CD4-positive, alpha-beta T cell treated with Interleukin-12 subunit alpha and Interleukin-12 subunit beta, for 1 hour (primary cell): ENCODE measurements around the gene EPHA5.

Experiments used
- DNase-seq: peaks from one replicate; pipeline ENCODE4 v3.0.0-alpha.2; 2020

Gene EPHA5

DNA sequence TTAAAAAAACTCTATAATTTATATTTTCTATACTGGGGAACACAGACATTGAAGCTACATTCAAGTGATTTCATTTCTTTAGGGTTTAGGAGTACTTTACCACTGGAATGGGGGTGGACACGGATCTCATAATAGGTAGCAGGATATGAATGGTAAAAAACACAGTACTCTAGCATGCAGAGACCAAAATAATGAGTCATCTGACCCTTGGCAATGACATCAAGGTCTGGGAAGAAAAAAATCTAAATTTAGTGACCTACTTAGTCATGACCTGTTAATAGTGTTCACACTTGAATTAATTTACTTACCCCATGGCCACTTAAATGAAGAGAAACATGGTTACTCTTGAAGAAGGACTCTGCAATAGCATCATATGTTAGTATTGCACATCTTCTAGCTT lies 187.9 kb downstream of the EPHA5 start:
- DNase-seq: no peak

DNA sequence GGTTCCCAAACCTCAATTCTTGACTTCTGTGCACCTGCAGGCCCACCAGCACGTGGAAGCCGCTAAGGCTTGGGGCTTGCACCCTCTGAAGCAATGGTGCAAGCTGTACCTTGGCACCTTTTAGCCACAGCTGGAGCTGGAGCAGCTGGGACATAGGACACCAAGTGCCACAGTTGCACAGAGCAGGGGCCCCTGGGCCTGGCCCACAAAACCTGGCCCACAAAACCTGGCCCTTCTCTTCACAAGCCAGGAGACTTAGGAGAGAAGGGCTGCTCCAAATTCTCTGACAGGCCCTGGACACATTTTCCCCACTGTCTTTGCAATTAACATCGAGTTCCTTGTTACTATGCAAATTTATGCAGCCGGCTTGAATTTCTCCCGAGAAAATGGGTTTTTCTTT lies 197.8 kb downstream of the EPHA5 start:
- no peak for DNase-seq

DNA sequence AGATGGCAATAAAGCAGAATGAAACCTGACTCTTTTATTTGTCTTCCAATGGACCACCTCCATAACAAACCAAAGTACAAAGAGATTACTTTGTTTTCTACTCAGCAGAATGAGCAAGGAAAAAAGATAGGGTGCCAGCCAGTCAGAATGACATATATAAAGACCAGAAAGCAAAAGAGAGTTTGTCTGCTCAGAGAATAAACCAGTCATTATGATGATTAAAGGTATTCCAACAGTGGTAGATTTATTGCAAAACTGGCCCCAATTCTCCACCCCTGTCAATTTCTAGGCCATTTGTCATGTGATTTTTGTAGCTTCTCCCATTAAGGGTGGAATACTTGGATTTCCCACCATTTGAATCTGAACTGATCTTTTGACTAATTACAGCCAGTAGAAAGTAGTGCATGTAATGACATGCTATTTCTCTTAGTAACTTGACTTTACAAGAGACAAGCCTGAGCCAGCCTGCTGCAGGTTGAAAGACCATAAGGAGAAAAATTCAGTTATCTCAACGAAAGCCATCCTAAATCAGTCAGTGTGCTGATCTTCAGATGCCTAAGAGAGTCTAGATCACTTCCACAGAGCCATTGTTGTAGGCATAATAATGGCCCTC lies 203.1 kb downstream of the EPHA5 start:
- DNase-seq: no peak

DNA sequence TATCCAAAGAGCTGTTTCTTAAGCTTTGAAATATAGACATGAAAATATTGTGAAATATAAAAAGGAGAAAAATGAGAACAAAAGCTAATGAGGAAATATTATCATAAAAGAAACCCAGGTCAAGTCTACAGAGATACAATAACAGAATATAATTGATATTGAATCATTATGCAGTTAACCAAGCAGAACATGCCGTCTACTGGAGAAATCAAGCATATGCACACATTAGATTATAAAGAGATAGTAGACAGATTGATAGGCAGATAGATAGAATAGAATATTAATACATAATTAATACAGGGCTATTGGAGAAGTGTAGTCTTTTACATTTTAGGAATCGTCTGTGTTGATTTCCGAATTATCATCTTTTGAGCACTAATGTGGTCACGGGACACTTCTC lies 208.5 kb downstream of the EPHA5 start:
- no peak for DNase-seq

DNA sequence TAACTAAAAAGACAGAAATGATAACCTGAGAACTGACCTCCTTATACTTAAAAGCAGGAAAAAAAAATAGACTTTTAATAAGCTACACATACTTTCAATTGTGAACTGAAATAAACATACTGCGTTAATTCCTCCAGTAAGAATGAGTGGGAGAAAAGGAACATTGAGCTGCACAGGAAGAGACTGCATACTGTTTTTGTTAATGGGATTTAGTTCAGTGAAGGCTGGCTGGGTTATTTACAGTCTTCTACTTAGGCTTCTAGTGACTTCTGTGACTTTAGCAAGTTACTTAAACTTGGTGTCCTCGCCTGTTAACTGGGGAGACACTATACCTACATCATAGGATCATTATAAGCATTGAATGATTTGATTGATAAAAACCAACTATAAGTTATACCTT lies 213.3 kb downstream of the EPHA5 start:
- DNase-seq: no peak

DNA sequence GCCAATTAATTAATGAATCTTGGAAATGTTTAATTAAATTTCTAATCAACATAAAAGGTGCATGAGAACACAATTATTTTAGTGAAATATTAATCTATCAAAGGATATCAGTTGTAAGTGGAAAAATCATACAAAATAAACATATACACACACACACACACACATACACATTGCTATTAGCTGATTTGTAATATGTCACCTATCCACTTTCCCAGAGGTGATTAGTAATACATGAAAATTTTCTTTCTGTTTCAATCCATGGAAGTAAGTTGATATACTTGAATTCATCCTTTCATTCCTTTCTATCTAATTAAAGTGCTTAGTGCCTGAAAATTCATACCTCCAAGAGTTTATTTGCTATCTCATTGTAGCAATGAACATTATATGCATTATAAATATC lies 213.7 kb downstream of the EPHA5 start:
- no peak for DNase-seq

DNA sequence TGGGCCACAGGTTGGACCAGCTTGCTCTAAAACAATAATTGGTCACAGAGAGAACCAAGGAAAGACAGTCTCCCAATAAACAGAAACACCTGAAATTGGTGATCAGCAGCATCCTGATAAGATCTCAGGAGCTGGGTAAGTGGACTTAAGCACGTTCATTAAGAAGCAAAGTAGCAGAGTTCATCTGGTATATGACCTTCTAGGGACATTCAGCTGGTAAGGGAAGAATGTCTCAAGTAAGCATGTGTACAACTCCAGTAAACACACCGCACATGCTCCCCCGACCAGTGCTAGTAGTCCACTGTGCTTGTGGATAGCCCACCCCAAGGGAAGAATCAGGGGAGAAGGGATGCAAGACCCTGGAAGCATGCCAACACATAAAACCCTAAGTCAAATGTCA lies 216.9 kb downstream of the EPHA5 start:
- no peak for DNase-seq

DNA sequence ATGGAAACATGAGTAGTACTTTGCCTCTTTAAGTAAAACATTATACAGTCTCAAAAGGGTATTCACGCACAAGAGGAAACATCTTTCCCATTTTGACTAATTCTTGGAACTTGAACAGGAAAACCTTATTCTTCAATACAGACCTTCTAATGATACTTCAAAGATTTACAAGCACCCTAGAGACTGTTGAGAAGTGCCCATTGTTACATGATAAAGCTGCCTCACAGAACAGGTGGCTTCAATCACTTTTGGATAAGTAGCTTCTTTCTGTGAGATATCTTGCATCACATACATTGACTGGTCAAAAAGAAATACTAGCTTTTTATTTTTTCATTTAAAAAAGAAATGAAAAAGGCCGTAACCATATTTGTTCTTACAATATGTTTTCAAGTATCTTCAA lies 219.4 kb downstream of the EPHA5 start:
- no peak for DNase-seq

DNA sequence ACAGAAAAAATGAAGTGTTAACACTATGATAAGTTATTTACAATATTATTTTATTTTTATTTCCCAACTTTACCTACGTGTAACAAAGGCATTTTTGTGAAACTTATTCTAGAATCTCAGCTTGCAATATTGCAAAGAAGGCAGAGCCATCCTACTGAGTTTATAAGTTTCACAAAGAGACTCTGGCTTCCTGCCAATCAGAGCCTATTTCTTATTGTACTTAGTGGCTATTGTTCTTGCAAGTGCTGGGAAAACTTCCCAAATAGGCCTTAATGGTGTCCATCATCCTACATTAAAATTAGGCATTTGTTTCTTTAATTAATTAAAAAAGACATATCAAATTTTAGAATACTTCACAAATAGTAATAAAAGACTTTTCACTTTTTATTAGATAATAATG lies 233.2 kb downstream of the EPHA5 start:
- no peak for DNase-seq

DNA sequence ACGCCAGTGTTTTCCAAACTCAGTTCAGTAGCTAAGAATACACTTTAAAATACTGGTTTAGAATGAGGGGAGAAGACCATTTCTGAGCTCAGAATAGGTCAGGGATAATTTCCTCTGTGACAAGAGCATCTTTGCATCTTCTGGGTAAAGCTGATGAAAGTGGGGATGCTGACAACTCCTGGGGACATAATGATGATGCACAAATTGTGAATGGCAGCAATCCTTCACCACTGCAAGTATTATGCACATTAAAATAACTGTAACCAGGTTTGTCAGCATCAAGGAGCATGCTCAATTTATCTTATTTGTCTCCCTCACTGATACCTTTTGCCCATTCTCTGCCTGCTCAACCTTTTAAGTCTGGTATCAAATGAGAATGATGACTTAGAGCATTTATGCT lies 248.2 kb downstream of the EPHA5 start:
- DNase-seq: no peak

DNA sequence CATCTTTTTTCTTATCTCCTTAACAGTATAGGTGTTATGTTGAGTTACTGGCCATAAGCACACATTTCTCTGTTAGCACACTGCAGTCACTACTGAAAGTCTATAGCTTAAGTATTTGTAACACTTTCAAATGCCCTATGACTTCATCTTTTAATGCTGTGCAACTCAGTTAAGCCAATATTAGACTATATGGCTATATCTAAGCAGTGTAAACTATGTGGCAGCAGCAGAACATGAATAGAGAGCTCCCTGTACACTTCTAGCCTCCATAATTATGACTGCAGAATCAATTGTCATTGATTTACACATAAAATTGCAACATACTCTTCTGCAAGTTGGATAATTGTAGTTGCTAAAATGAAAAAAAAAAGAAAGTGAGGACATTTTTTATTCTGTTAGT lies 250.3 kb downstream of the EPHA5 start:
- no peak for DNase-seq

DNA sequence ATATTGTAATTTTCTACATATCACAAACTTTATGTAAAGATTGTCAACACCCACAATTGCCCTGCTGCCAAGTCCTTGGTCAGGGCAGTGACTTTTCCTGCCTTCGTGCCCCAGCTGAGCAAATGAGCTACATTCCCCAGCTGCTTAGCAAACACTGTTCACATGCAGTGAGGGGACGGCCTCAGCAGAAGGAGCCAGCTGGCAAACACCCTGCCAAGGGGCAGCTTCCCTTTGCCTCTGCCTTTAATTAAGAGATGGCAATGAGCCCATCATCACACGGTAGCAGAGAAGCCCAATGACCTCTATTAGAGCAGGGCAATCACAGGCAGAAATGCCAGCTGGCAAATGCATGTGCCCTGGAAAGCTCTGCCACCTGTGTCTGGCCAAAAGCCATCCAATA lies 253.4 kb downstream of the EPHA5 start:
- DNase-seq: no peak

DNA sequence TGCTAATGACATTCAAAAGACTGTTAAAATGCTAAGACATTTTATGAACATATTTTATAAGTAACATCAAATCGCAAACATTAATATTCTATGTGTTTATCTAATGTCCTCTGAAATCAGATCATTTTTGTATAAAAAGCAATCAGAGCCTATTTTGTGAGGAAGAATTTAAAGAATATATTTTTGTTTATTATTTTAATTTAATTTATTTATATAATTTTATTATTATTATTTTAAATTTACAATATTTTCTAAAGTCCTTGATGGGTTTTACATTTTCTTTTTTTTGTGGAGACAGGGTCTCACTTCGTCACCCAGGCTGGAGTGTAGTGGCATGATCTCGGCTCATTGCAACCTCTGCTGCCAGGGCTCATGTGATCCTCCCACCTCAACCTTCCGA lies 262.8 kb downstream of the EPHA5 start:
- DNase-seq: no peak

DNA sequence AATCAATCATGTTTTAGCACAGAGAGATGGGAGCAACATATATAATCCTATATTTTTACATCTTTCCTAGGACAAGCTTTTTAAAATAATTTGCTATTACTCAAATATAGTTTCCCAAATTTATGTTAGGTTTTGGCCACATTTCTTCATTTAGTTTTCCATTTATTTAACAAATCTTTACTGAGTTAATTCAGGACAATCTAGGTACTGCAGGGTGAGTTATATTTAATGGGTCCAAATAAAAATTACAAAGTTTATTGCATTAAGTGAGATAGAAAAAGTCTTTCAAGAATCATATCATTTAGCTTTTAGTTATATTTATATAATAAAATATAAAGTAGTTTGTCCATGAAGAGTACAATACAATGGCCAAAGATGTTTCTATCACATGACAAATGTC lies 269.2 kb downstream of the EPHA5 start:
- DNase-seq: no peak

DNA sequence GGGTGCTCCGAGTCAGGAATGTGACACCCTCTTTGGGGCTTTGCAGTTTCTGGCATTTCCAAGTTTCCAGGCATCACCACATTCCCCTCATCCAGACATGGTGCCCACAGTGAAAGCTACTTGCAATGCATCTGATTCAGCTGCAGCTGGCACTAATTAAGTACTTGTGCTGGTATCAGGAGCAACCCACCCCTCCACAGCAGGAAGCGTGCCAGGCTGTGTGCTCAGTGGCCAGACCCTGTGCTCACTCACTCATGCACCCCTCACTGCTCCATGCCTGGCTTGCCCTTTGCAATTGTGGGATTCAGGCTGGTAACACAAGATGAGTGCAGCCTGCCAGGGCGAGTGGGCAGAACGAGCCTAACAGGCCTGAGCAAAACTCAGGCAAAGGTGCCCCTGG lies 271.2 kb downstream of the EPHA5 start:
- no peak for DNase-seq

DNA sequence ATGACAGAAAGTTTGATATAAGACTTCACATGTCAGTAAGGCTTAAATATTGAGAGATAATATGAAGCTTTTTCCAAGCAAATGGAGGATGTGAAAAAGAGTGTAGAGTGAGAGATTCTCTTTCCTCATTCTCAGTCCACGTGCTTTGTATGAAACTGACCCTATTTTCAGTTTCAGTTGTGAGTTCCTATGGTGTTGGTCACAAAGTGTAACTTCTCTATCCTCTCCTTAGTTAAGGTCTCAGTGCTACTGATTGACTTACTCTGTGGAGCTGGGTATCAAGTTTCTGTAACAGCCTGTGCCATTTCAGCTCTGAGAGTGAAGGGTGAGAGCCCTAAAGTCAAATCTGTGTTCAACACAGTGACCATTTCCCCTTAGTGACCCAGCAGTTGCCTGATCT lies 277.2 kb downstream of the EPHA5 start:
- DNase-seq: no peak

DNA sequence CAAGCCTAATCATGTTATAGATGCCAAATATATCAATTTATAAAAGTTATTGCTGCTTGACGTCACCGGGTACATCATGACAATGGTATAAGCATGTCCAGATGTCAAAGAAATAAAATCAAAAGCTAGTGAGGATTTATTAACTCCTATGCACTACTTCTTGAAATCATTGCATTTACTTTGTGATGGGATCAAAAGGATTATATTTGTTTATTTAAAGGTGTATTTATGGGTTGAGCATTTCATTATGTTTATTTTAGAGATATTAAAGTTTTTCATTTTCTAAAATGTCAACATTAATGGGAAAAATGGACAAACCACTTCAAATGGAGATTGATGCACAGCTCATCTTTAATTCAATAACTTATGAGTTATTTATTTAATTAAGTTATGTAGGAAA lies 277.8 kb downstream of the EPHA5 start:
- no peak for DNase-seq

DNA sequence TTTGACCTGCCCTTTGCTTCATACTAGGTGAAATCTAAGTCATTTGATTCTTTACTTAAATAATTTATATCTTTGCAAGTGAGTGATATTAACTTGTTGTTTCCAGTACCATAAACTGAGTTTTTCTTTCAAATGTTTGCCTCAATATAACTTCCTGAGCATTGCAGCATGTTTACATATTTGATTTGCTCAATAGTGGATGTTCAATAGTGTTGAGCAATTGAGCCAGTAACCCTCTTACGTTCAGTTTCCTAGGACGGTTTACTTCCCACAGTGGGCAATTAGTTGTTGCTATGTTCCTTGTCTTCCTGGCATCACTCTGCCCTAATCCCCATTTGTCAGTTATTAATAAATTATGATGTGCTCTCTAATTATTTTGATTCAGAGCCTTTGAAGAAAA lies 278.5 kb downstream of the EPHA5 start:
- DNase-seq: no peak

DNA sequence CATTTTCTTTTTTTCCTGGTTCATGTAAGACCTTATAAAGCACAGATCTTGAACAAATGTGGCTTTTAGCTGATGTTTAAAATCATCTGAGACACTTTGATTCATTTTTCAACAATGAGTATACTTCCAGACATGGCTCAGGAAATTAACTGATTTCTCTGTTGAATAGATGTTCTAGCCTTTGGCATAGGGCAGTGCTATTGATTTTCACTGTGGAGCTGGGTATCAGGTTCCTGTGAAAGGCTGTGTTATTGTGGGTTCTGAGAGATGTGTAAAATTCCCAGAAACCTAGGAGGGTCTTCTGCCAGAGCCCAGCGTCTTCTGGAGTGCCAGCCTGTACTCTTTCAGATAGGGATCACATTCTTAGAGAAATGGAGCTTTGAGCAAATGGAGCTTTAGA lies 278.9 kb downstream of the EPHA5 start:
- DNase-seq: no peak

DNA sequence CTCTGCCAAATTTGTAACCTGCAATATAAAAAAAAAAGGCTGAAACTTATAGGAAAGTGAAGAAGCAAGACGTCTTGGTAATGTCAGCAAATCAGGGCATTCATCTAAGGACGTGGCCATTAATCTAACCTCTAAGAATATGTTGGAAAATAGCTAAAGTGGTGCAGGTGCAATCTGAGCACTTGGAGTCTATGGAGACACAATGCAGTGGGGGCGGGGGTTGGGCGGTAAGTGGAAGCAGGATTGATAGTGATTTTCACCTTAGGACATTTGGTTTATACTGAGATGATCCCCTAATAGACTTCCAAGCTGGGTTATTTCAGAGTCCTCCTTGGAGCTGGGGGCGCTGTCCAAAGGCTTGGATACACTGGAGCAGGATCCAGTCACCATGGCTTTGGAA lies 283.4 kb downstream of the EPHA5 start:
- no peak for DNase-seq

DNA sequence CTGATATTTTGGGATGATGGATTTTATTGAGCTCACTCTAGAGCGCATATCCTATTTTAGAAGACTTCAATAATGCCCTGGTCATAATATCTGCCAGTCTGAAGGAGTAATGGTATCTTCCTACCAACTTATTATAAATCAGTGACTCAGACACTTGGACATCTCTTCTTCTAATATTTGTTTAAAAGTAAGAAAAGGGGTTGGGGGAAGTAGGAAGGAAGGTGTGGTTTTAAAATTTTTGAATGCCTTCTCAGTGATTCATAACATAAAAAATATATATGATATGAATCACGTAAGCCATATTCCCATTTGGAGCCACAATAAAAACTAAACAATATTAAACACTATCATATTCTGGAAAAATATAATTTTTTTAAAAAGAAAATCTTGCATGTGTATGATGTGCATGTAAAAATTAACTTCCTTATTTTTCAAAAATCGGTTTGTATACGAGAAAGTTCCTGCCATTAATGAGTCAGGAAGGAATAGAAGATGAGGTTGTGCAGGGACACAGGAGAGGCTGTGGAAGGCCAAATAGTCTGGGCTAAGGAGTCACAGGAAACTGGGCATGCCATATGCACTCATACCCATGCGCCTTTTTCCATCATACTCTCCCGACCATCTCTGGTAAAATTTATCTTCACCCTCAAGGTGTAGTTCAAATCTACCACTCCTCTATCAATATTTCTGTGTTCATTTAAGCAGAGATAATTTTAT lies 286.5 kb downstream of the EPHA5 start:
- DNase-seq: no peak

DNA sequence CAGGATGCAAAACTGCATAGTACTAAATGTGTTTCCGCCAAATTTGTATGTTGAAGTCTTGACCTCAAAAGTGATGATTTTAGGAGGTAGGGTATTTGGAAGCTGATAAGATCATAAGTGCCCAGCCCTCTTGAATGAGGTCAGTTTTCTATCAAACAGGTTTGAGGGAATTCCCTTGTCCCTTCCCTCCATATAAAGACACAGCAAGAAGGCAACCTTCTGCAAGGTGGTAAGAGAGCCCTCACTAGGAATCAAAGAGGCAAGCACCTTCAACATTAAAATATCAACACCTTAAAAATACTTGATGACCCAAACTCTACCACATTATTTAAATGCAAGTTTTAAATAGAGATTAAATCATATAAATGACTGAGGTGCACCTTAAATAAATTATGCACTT lies 288.6 kb downstream of the EPHA5 start:
- no peak for DNase-seq

DNA sequence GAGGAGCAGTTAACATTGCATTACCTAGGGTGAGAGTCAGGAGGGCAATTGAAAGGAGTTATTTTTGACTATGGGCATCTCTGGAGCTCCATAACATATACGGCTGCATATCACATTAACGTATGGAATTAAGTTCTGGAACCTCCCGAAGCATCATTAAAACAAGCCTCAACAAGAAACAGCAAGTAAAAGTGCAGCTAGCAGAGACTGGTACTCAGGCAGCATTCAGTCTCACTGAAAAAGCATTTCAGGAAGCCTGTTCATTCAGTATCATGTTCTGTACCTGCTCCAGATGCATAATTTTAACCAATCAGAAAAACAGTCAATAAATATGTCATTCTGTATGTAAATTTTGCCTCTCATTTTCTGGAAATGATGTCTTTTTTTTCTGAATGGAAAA lies 299.6 kb downstream of the EPHA5 start:
- no peak for DNase-seq

DNA sequence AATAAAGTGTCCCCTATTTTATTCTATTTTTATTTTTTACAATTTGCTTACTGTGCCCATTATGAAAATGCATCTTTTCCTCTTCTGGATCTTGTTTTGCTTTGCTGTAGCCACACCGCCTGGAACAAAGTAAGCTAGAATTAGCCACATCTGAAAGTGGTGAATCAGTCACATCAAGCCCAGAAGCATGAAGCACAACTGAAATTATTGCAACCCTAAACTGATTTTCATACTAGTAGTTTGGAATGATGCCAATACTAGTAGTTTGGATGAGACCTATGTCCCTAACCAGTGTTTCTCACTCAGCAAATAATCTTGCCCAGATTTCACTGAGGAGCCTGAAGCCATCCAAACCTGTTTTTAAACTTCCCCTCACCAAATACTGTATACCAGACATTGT lies 303.0 kb downstream of the EPHA5 start:
- DNase-seq: no peak

DNA sequence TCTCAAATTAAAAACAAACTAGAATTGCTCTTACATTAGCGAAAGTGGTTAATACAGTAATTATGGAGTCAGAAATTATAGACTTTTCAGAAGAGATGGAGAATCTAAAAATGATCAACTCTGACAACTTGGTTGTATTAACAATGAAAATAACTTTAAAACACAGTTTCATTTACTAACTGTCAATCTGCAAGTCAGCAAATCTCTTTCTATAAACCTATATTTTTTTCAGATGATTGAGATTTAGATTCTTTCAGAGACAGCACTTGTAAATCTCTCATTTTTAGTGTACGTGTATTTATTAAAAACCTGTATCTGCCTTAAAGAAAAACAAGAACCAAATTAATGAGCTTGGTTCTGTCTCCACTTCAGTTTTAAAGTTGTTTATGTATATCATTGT lies 311.4 kb downstream of the EPHA5 start:
- no peak for DNase-seq
